ENCODE measurements around the gene MTCH2.

- TF ChIP-seq GATA2 (IDR thresholded peaks at IDR 0.05; ENCODE audit: low read depth, low read length) (no peak), GATA3 (IDR thresholded peaks at IDR 0.05; ENCODE audit: low read depth, low read length) (no peak)
Measured at GRCh38 chr11:47645500-47645899, 3.1 kb upstream of the MTCH2 start.

Data from SH-SY5Y (cell line).